GM21619 (cell line): ENCODE measurements around the gene PRX.
"Not testable (repeated sequence)": the region's sequence is repeated elsewhere in the genome, so short reads cannot be mapped to it uniquely, and the experiment has no call there.

Experiments used
- ATAC-seq: cut with Tn5 transposase; IDR thresholded peaks from one replicate; pipeline ENCODE4 v1.9.1; 2021; ENCODE audit not compliant: unreplicated experiment

Gene PRX, protein sequence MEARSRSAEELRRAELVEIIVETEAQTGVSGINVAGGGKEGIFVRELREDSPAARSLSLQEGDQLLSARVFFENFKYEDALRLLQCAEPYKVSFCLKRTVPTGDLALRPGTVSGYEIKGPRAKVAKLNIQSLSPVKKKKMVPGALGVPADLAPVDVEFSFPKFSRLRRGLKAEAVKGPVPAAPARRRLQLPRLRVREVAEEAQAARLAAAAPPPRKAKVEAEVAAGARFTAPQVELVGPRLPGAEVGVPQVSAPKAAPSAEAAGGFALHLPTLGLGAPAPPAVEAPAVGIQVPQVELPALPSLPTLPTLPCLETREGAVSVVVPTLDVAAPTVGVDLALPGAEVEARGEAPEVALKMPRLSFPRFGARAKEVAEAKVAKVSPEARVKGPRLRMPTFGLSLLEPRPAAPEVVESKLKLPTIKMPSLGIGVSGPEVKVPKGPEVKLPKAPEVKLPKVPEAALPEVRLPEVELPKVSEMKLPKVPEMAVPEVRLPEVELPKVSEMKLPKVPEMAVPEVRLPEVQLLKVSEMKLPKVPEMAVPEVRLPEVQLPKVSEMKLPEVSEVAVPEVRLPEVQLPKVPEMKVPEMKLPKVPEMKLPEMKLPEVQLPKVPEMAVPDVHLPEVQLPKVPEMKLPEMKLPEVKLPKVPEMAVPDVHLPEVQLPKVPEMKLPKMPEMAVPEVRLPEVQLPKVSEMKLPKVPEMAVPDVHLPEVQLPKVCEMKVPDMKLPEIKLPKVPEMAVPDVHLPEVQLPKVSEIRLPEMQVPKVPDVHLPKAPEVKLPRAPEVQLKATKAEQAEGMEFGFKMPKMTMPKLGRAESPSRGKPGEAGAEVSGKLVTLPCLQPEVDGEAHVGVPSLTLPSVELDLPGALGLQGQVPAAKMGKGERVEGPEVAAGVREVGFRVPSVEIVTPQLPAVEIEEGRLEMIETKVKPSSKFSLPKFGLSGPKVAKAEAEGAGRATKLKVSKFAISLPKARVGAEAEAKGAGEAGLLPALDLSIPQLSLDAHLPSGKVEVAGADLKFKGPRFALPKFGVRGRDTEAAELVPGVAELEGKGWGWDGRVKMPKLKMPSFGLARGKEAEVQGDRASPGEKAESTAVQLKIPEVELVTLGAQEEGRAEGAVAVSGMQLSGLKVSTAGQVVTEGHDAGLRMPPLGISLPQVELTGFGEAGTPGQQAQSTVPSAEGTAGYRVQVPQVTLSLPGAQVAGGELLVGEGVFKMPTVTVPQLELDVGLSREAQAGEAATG (N-terminal part only)

DNA sequence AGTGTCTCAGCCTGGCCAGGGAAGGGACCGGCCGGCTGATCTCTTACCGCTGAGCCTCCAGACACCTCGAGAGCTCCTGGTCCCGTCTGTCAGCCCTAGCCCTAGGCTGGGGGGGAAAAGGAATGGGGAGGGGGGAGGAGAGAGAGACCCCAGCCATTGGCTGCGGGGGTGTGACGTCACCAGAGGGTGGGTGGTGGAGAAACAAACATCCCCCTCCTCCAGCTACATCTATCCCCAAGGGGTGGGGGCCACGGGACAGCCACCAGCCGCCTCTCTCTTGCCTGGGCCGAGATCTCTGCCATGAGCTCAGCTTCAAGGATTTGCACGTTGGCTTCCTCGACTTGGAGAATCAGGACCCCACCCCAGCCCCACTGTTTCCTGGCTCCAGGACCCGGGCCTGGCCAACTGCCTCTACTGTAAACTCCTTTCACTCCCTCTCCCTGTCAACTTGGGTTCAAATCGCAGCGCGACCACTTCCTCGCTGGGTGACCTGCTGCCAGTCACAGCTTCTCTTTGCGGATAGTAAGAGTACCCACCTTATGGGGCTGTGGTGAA lies at the start of gene PRX:
PRX (minus strand) TSS at position 88 of the 555 bp plus-strand sequence. CDS start 5,446 bp downstream, outside the sequence.
- ATAC-seq, result no peak

DNA sequence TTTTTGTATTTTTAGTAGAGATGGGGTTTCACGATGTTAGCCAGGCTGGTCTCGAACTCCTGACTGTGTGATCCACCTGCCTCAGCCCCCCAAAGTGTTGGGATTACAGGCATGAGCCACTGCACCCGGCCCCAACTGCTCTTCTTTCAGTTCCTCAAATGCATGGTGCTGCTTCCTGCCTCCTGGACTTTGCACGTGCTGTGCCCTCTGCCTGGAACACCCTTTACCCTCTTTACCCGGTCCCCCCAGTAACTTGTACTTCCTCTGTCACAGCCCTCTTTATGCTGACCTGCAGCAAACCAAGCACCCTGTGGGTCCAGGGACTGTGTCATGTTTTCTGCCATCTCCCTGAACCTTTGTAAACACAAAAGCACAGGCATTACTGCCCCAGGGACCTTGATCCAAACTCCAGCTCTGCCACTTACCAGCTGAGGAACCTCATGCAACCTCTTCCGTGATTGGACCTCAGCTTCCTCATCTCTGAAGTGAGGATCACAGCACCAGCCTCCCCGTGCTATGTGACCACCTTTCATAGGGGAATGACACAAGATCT lies 48.6 kb upstream of the PRX start:
- no peak for ATAC-seq

DNA sequence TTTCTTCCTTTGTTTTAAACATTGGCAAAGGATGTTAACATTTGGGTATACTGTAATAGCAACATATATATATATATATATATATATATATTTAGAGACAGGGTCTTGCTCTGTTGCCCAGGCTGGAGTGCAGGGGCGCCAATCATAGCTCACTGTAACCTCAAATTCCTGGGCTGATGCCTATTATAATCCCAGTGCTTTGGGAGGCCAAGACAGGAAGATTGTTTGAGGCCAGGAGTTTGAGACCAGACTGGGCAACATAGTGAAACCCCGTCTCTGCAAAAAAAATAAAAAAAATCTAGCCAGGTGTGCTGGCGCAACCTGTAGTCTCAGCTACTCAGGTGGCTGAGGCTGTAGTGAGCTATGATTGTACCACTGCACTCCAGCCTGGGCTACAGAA lies 47.0 kb upstream of the PRX start:
- ATAC-seq, result no peak

DNA sequence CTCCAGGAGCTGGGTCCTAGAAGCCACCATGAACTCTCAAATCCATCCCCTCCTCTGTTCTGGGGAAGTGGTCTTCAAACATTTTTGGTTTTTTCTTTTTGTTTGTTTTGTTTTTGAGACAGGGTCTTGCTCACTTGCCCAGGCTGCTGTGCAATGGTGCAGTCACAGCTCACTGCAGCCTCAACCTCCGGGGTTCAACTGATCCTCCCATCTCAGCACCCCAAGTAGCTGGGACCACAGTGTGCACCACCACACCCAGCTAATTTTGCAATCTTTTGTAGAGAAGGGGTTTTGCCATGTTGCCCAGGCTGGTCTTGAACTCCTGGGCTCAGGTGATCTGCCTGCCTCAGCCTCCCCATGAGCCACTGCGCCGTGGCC lies 45.4 kb upstream of the PRX start:
- no peak for ATAC-seq

DNA sequence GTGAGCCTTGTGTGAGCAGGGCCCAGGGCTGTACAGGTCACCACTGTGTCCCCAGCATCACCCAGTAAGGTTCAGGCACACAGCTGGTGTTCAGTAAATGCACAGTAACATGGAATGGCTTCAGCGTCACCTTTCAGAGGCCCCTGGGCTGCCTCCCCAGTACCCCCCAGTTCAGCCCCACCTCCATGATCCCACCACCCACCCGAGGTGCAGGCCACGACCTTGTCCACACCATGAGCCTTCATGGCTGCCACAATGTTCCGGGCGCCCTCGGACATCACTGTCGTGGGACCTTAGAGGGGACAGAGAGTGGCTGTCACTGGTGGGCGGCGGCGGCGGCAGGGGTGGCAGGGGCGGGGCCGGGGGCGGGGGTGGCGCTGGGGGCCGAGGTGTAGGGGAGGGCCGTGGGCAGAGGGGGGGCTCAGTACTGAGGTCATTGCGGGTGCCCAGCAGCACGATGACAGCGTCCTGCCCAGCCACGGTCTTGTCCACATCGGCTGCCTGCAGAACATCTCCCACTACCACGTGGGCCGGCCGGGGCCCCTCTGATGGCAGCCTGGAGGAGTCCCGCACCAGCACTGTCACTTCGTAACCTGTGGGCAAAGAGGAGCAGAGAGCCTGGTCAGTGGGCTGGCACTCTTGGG lies 44.9 kb upstream of the PRX start:
- no peak for ATAC-seq

DNA sequence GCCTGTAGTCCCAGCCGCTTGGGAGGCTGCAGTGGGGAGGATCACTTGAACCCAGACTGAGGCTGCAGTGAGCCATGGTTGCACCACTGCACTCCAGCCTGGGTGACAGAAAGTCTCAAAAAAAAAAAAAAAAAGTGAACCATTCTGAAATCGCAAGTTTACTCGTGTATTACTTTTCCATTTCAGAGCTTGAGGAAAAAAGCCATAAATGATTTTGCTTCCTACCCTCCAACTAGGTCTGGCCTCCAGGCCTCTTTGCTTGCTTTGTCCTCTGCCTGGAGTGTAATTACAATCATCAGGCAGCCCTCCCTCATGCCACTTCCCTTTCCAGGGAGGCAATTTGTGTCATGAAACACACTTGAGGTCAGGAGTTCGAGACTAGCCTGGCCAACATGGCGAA lies 43.9 kb upstream of the PRX start:
- ATAC-seq, result no peak

DNA sequence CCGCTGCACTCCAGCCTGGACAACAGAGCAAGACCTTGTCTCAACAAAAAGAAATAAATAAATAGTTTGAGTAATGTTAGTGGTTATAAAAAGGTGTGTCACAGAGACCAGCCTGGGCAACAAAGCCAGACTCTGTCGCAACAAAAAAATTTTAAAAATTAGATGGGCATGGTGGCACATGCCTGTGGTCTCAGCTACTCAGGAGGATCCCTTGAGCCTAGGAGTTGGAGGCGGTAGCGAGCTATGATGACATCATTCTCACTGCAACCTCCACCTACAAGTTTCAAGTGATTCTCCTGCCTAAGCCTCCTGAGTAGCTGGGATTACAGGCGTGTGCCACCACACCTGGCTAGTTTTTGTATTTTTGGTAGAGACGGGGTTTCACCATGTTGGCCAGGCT lies 40.8 kb upstream of the PRX start:
- not testable (repeated sequence) for ATAC-seq

DNA sequence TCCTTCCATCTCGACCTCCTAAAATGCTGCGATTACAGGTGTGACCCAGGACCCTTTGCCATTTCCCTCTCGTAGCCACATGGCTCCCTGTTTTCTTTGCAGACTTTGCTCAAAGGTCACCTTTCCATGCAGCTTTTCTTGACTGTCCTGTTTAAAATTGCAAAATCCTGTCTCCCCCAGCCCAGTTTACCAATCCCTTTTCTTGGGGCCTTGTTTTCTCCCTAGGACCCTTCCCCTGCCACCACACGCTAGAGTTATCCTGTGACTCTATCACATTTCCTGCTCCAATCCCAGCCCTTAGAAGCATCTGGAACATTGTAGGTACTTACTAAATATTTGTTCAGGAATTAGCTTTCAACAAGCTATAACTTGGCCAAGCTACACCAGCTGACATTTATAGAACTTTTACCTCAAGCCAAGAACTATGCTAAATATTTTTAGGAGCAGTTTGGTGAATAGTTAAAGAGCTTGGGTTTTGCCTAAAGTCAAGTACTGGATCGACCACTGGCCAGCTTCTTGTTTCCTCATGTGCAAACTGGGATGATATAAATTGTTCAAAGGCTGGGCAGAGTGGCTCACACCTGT lies 40.1 kb upstream of the PRX start:
- ATAC-seq, result no peak

DNA sequence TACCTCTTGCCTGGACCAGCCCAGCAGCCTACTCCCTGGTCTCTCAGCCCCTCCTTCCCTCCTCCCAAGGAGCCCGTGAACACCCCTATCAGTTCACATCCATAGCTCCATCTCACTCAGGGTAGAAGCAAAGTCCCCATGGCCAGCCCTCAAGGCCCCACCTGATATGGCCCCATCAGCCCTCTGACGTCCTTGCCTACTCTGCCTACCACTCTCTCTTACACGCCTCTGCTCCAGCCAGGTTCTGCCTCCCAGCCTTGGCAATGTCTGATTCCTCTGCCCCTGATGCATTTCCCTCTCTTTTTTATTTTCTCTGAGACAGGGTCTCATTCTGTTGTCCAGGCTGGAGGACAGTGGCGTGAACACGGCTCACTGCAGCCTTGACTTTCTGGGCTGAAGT lies 38.8 kb upstream of the PRX start:
- ATAC-seq, result no peak

DNA sequence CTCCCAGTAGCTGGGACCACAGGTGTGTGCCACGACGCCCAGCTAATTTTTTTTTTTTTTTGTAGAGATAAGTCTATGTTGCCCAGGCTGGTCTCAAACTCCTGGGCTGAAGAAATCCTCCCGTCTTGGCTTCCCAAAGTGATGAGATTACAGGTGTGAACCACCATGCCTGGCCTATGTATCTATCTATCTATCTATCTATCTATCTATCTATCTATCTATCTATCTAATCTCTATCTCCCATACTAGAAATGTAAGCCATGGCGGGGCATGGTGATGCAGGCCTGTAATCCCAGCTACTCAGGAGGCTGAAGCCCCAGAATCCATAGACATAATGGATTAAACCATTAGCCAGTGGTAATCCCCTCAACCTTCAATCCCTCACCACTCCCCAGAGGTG lies 37.5 kb upstream of the PRX start:
- ATAC-seq, result no peak

DNA sequence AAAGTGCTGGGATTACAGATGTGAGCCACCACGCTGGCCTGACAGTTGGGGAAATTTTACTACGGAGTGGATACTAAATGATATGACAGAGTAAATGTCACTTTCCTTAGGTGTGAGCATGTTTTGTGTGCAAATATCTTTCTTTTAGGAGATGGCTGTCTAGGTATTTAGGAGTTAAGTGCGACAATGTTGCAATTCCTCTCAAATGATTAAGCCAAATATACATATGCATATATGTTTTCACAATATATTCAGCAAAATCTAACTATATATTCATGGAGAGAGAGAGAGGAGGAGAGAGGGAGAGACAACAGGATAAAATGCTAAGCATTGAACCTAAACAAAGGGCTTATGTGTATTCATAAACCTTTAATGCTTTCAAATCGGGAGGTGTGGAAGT lies 36.3 kb upstream of the PRX start:
- ATAC-seq, result no peak

DNA sequence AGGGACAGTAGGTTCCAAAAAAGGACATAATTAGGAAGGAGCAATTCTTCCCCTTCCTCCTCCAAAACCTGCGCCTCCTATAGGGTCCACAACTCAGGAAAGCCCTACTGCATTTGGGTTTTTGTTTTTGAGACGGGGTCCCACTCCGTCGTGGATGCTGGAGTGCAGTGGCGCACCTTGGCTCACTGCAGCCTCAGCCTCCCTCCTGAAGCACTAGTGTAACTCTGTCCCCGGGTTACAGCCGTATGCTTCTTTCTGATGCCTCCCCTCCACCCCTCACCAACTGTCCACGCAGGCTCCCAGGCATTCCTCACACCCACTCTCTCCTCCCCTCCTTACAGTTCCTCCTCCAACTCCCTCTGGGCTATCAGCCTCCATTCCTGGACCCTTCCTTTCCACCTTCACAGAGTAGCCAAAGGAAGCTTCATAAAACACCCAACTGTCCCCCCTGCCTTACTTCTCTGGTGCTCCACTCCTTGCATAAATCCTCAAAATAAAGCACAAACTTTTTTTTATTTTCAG lies 33.1 kb upstream of the PRX start:
- ATAC-seq, result no peak

DNA sequence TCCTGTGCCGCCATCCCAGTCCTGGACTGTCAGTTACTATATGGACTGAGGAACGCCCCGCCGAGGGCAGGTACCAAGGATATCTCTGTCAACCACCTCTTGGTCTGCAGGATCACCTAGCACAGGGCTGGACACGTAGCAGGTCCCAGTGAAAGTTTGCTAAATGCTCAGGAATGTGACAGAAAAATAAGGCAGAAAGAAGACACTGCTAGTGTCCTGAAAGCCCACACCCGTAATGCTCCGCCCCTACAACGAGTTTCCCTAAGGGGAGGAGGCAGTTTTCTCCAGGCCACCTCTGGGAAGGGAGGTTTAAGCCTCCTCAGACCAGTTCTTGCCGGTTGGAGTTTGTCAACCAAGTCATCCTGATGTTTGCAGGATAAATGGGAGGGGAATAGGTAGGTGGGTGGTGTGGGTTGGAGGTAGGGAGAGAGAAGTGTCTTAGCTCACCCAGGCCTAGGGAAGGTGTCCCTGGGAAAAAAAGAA lies 32.6 kb upstream of the PRX start:
- ATAC-seq, result no peak

DNA sequence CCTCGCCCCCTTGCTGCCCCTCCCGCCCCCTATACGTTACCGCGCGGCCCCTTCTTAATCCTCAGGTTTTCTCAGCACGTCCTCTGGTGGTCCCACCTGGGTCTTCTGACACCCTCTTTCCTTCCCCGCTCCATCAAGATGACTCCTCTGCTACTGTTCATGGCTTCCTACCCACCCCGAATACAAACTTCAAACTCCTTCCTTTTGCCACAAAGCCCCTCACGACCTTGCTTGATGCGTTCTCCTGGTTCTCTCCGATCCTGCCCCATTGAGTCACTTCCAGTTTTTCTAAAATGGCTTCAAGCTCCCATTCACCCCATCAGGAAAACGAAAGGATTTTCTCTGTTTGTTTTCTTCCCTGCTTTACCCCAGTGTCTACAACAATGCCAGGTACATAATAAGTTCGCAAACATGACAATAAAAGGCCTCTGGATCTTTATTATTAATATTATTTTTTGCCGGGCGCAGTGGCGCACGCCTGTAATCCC lies 31.7 kb upstream of the PRX start:
- no peak for ATAC-seq

DNA sequence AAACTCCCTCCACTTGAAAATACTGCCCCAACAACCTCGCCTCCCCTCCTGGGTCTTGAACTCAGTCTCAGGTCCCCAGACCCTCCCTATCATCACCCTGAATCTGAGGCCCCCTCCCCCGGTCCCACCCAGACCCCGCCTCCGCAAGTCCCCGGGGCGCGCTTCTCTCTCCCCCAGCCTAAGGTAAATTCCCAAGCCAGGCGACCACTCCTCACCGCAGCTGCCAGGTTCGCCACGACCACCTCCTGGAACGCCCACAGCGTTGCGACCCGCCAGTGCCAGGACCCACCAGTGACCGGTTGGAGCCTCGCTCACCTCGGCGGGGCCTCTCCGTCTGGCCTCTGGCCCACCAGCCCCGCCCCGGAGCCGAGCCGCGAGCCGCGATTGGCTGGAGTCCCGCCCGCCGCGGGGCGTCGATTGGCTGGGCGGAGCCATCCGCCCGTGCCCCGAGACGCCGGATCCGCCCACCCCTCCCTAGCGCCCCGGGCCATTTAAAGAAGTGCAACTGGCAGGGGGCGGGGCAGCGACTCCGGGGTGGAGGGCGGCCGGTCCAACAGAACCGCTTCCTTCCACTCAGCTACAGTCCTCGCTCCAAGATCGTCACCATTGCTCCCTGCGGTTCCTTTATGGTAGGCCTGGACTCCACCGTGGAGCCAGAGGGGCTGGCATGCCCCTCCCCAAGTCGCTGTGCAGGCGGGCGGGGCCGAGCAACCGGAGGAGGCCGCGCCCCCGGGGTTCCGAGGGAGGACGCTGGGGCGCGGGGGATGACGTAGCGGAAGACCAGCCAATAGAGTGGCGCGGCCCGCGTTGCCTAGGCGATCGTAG lies 31.0 kb upstream of the PRX start, which contains the start of gene SERTAD3:
SERTAD3 (minus strand) TSS at position 336 of the 825 bp plus-strand sequence. CDS start 2,255 bp downstream, outside the sequence.
- ATAC-seq, result peak; percentile 63

DNA sequence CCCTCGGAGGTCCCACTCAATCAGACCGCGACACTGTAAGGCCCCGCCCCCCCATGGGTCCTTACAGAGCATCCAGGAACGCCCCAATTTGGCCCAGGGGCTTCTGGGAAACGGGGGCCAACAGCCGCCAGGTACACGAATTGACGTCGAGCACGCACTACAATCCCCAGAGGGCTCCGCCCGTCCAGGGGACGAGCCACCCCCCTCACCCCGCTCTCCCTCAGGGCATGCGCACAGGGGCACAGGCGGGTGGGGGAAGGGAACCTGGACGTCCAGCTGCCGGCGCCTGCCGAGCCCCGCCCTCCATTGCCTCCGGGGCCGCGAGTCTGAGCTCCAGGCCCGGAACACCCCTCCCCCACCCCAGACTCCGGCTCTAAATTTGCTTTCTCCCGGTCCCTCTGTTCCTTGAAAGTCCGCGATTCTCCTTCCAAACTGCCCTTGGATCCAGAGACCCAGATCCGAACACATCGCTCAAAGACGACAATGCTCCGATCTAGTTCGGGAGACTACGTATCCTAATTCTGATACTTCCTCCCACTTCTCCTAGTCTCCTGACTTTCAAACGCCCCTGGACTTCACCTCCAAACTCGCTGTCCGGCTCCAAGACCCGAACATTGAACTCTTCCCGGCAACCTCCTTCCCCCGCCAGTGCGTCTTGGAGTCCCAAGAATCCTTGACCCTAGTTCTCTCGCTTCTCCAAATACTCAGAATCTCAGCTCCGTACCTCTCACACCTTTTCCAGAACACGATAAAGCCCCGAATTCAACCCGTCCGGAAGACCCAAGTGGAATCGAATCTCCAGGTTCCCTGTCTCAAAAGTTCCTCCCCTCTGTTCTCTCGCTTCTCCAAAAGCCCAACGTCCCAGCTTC lies 30.2 kb upstream of the PRX start:
- peak; percentile 56 for ATAC-seq

DNA sequence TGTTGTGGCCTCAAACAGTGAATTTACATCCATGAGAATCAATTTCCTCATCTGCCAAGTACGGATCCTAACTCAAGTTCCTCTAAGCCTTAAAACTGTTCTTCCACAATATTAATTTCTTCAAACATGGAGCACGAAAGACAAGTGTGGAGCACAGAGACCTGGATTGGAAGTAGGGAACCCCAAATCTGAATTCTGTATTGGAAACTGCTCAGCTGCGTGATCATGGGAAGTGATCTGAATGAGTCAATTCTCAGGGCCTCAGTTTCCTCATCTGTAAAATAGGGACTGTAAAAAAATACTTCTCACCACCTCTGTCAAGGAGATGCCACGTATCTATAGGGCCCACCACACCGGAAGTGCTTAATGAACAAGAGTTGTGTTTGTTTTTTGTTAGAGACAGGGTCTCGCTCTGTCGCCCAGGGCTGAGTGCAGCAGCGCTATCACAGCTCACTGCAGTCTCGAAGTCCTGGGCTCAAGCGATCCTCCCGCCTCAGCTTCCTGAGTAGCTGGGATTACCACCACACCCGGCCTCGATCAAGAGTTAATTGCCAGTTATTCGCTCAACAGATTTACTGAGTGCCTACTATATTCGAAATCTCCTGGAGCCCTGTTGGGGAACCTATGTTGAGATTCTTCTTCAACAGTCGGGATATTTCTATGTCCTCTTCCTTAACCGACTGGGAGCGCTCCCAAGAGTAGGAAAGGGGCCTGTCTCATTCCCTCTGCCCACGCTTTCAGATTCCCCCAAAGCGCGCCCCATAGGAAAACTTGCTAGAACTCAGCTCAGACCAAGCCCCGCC lies 29.4 kb upstream of the PRX start:
- ATAC-seq, result no peak
